NOMO-1 (cell line): ENCODE data around the gene BPIFB2.
"Not testable (repeated sequence)": the region's sequence is repeated elsewhere in the genome, so short reads cannot be mapped to it uniquely, and the experiment has no call there.

Experiments
- DNase-seq, 2 experiments: peaks; one replicate each; lab custom pipeline; 2025; ENCODE audit not compliant: unreplicated experiment in 2 of 2; lab: John Stamatoyannopoulos, UW

The BPIFB2 gene

DNA sequence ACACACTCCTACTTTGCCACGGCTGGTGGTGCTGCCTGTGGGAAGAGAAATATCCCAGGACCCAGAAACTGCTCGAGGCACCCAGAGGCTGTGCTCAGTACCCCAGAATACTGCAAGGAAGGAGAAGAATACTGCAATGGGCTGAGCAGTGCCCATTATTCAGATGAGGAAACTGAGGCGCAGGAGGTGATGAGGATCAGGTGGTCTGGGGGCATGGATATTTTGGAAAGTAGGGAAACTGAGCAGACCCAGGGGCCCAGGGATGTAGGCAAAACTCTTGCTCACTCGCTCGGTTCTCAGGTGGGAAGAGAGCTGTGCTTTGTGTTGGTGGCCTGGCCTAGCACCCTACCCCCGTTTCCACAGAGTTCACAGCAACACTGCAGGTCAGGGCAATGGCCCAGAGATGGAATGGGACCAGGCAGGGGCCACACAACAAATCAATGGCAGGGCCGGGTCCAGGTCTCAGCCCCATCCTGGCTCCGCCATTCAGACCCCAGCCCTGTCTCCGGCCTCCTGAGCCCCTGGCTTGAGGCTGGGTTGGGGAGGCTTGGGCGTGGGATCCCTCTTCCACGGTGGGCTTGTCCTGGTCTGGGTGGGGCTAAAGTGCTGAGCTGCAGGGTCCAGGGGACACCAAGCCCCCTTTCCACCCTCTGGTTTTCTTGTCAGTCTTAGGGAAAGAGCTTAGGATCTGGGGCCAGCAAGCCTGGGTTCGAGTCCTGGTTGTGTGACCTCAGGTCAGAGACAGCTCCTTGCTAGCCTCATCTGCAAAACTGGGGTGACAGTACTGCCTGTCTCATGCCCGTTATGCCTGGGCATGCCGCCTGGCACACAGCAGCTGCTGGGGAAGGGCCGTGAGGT lies 37.2 kb upstream of the BPIFB2 start:
- DNase-seq, result no peak

DNA sequence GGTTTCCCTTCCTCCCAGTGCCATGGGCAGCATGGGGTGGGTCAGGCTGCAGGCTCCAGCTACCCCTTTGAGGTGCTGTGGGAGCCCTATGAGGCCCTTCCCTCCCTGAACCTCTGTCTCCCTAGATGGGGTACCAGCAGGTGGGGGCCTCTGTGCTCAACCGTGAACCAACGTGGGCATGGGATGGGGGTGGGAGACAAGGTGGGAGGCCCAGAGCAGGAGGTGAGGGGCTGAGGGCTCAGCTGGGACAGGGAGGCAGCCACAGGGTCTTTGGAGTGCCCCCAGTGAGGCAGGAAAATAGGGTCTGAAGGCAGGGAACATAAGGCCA lies 36.6 kb upstream of the BPIFB2 start:
- no peak for DNase-seq

DNA sequence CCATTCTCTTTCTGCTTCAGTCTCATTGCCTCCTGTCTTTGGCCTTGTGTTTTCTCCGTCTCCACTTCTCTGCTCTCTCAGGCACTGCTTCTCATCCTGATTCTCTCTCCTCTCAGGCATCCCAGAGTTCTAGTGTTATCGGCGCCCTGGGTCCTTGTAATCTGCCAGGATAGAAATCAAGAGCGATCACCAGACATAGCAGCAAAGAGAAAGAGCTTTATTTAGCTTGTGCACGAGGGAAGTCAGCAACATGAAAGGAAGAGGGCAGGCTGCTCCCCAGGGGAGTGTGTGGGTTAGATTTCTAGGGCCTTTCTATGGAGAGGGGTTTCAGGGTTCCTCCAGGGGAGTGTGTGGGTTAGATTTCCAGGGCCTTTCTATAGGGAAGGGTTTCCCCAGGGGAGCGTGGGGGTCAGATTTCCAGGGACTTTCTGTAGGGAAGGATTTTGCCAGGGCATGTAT lies 35.8 kb upstream of the BPIFB2 start:
- no peak for DNase-seq

DNA sequence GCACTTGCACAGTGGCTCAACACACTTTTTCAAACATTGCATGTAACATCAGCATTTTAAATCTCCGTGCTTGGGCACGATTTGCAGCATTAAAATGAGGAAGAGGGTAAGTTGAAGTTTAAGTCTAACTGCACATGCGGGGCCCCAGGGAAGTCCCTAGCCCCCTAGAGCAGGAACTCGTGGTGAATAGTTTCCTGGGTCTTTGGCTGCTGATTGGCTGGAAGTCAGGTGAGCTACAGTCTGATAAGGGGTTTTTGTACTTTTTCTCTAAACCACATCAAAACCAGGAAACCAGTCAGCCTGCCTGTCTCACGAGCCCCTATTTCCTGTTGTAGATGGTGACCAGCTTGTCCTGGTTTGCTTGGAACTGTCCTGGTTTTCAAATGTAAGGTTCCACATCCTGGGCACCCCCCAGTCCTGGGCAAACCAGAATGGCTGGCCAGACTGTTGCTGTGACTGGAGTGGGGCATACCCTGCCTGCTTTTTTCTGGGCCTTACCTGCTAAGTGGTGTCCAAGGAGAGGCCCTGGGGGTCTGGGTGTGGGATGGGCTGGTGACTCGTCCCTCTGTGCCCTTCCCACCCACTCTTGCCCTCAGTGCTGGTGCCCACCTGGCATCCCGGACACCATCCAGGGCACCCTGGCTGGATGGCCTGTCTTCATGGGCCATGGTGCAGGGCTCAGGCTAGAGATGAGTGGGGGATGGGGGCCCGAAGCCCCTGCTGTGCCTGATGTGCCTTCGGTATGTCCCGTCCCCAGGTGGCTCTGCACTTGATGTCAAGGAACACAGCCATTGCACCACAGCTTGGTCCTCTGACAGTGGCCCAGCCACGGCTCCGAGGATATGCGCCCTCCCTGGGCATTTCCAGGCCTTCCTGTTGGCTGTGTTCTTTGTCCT lies 35.1 kb upstream of the BPIFB2 start:
- DNase-seq, result peak; percentile 30 to 49

DNA sequence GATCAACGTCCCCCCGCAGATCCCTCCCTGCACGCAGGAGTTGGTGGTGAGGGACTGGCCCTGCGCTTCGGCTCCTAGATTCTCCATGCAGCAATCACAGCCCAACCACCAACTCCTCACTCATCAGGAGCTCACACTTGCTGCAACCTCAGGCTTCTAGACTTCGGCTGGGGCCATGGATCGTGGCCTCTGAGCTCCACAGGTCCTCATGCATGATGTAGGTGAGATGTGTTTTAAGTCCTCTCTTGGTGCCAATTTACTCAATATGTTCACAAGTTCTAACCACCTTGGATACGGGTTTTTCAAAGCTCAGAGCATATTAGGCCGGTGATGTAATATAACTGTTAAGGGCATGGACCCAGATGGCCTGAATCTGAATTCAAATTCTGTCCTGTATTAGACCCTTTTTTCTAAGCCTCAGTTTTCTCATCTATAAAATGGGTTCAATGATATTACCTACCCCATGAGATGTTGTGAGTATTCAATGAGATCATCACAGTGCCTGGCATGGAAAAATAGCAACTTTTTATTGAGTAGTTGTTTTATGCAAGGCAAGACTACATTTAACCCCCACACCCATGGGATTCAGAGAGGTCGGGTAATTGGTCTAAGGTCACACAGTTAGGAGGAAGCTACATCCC lies 34.3 kb upstream of the BPIFB2 start:
- DNase-seq, result no peak

DNA sequence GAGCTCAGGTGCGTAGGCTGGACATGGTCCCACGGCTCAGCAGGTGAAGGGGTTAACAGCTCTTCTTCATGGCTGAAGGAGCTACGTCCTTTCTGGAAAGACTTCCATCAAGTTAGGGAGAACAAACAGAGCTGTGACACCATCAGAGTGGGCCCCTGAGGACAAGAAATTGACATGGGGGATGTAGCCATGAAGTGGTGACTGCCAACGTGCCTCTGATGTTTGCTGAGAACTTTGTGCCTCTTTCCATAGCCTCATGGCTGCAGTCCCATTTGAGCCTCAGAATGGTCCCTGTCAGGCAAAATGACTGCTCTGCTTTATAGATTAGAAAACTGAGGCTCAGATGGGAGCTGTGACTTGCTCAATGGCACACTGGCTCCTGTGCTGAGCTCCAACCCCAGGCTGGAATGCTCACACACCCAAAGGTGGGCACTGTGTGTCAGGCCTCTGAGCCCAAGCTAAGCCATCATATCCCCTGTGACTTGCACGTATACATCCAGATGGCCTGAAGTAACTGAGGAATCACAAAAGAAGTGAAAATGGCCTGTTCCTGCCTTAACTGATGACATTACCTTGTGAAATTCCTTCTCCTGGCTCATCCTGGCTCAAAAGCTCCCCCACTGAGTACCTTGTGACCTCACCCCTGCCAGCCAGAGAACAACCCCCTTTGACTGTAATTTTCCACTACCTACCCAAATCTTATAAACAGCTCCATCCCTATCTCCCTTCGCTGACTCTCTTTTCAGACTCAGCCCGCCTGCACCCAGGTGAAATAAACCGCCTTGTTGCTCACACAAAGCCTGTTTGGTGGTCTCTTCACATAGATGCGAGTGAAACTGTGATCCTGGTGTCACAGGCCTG lies 33.1 kb upstream of the BPIFB2 start:
- DNase-seq, result not testable (repeated sequence)

DNA sequence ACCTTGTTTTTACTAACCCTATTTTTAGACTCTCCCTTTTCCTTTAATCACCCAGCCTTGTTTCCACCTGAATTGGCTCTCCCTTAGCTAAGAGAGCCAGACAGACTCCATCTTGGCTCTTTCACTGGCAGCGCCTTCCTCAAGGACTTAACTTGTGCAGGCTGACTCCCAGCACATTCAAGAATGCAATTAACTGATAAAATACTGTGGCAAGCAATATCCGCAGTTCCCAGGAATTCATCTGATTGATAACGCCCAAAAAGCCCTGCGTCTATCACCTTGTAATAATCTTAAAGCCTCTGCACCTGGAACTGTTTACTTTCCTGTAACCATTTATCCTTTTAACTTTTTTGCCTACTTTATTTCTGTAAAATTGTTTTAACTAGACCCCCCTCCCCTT lies 32.4 kb upstream of the BPIFB2 start:
- DNase-seq, result not testable (repeated sequence)

DNA sequence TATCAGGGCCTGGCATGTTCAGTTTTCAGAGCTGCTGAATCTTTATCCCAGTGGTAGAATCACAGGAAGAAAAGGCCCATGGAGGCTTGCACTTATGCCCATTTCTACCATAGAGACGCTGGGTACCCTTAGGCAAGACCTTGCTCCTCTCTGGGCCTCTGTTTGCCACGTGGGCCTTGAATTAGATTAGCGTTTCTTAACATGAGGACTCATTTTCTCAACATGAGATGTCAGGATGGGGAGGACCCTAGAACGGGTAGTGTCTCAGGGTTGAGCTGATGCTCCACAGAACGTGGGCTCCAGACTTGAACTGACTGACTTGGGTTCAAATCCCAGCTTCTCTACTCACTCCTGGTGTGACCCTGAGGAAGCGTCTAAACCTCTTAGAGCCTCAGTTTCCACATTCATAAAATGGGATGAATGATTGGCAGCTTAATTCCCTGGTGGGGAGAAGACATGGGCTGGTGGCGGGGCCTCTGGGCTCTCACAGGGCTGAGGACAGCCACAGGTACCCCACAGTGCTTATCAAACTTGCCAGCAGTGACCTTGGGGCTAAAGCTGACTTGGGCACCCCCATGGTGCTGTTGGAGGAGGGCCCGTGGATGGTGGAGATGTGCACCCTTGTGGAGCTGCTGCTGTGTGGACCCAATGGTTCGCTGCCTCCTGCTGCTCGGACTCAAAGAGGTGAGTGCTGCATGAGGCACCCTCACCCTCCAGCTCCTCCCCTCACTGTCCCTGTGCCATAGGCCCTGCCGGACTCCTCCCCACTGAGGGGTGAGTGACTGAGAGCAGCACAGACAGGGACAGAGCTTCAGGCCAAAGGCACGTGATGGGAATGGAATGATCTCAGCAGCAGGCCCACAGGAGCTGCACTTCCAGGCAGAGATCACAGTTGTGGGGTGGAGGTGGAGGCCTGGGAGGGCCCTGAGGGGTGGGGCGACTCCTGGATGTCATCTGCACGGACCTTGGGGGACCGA lies 31.5 kb upstream of the BPIFB2 start:
- DNase-seq, result no peak

DNA sequence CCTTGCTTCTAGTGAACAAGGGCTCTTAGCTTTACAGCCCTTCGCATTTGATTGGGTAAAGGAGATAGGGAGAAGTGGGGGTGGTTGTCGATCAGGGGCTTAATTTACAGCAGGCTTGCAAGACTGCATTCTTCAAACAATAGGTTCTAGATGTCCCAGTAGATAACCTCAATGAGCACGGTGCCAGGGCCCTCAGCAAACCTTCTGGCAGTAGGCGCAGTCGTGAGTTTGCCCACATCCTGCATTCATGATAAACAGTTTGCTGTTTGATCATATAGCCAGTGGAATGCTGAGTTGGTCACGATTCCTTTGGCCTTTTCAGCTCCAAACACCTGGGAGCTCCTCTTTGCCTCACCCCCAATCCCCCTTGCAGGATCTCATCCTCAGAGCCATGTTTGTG lies 30.8 kb upstream of the BPIFB2 start:
- no peak for DNase-seq

DNA sequence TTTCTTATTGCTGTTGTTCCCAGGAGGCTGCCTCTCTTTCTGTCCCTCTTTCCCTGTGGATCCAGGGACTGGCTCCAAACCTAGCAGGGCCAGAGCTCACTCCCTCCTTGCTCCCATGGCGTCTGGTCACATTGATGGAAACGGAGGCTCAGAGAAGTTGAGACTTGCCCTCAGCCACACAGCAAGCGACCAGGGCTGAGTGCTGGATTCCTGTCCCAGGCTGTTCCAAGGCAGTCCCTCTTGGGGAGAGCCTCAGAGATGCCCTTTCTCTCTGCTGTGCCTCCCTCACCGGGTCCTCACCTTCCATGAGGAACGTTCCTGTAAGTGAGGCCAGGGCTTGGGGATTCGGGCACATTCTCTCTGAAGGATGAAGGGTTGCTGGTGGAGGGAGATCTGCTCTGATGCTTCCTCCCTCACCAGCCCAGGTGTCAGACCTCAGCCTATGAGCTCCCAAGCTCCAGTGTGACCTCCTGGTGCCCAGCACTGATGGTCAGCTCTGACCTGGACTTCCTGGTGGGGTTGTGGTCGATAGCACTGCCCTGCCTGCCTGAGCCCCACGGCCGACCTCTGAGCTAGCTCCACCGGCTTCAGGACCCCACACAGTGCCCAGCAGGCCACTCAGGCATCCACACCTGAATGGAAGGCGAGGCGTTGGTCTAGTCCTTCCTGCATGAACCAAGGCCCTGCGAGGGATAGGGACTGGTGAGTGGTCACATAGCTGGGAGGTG lies 30.1 kb upstream of the BPIFB2 start:
- no peak for DNase-seq

DNA sequence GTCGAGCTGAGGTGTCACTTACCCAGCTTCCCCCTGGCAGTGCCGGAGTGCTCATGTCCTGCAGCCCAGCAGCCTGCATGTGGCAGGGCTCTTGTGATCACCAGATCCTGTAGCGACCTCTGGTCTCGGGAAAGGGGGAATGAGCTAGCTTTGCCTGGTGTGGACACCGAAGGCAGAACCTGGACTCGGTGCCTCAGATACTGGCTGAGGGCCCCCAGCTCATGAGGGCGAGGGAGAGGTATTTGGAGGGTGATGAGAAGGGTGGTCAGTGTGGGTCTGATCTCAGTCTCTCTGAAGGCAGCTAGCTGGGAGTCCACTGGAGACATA lies 29.5 kb upstream of the BPIFB2 start:
- DNase-seq, result no peak

DNA sequence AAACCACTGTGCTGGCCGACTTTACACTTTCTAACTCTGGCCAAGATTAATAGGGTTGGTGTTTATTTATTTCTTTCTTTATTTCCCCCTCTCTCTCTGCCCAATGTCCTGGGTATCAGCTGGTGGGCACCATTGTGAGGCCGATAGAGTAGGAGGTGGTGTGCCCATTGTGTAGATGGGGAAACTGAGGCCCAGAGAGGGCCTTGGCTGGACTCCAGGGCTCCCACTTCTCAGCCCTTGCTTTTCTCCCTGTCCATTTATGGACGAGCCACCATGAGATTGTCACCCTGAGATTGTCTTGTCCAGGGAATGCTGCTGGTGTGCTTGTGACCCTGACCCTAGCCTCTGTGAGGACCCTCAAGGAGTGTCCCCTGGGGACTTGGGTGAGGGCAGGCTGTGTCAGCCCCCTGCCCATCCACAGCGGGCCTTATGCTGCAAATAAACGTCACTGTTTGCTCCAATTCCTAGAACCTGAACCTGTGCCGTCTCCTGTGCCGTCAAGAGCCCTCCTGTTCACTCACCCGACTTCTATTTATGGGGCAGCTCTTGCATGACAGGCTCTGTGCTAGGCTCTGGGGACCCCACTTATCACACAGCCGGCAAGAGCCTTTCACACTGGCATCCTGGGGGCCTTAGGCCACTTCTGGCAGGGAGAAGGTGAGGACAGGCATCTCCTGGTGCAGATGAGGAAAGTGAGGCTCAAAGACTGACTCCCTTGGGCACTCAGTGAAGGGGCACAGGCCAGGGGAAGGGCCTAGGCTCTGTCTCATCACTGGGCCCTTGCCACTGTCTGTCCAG lies 28.1 kb upstream of the BPIFB2 start:
- no peak for DNase-seq

DNA sequence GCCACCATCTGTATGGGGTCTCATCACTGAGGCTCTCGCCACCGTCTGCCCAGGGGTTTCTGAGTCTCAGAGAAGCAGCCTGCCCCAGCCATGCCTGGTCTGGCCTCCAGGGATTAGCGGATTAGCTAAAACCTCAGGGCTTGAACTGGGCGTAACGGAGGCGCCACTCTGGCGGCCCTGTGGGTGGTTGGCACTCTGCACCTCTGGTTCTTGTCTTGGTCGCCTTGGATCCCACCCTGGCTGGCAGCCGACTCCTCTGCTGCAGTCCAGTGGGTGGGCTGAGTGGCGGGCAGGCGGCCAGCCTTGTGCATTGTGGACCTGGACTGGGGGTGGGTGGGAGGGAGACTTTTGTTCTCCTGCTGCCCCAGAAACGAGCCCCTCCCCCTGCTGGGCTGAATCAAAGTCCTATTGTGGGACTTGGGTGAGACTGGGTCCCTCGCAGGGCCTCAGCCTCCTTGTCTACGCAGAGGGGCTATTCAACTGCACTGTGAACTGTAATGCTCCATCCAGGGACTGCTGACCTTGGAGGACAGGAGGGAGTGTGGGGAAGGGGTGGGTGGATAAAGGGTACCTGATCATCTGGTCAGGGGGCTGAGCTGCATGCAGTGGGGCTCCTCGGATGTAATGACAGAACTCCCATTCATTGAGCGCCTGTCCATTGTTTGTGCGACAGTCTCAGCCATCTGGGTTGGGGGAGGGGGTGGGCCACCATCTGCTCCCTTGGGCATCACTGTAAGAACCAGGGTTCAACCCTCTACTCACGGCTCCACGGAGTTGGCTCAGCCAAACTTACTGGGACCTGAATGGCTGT lies 27.2 kb upstream of the BPIFB2 start:
- no peak for DNase-seq

DNA sequence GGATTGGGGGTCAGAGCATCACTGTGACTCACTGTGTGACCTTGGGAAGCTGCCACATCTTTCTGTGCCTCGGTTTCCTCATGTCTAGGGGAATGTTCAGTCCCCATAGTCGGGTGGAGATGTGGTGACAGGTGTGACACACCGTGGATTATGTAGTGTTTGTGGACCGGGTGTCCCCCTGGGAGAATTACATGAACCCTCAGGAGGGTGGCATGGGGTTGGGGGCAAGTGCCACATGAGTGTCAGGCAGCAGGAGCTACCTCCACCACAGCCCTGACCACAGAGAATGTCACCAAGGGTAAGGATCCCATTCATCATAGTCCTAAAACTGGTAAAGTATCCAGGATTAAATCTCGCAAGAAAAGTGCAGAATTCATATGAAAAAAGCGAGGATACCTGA lies 26.5 kb upstream of the BPIFB2 start:
- no peak for DNase-seq

DNA sequence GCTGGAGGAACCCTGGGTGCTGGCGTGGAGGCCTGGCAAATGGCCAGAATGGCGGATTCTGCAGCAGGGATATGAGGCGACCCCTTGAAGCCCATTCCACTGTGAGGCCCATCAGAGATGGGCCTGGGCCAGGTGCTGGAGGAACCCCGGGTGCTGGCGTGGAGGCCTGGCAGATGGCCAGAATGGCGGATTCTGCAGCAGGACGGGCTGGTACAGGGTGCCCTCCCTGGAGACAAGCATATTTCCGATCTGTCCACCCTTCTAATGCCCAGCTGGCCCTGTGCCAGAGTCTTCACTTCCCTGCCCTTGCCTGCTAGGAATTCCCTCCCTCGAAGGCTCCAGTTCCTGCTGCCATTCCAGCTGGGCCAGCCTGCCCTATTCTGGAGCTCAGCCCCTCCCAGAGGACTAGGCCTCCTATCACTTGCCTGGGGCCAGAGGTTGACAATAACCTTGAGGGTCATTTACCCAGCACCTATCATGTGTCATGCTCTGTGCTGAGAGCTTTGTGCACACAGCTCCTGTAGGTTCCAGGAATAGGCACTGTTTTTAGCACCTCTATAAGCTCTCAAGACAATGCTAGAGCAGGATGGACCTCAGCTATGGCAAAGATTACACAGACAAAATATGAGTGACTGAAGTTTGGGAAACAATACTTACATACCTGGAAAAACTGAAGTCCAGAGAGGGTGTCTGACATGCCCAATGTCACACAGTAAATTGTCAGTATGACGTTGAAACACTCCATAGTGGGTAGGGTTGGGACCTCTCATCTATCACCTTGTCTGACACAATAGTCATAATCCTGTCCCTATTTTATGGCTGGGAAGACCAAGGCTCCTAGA lies 24.7 kb upstream of the BPIFB2 start:
- no peak for DNase-seq

DNA sequence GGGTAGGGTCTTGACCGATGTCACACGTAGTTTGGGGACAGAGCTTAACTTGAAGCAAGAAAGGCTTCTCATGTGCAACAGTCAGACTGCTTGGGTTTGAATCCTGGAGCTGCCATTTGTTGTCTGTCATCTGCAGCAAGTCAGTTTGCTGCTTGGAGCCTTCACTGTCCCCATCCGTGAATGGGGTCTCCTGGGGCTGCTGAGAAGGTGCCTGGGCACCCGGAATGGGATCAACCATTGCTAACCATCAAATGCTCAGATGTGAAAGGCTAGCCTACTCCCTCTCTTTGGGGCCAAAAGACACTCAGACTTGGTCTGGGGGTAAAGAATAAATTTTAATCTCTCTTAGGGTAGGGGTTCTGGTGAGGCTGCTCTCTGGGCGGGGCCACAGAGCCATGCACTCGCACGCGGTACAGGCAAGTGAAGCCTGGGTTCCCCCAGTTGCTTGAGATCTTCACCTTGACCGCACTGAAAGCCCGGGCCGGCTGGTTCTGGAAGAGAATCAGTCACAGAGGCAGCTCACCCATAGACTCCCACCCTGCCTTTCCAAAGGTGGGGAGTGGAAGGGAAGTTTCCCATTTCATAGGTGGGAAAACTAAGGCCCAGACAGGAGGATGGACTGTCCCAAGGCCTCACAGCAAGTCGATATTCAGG lies 23.9 kb upstream of the BPIFB2 start:
- DNase-seq, result no peak
